ENCODE results near the gene PCGF1.

DNA sequence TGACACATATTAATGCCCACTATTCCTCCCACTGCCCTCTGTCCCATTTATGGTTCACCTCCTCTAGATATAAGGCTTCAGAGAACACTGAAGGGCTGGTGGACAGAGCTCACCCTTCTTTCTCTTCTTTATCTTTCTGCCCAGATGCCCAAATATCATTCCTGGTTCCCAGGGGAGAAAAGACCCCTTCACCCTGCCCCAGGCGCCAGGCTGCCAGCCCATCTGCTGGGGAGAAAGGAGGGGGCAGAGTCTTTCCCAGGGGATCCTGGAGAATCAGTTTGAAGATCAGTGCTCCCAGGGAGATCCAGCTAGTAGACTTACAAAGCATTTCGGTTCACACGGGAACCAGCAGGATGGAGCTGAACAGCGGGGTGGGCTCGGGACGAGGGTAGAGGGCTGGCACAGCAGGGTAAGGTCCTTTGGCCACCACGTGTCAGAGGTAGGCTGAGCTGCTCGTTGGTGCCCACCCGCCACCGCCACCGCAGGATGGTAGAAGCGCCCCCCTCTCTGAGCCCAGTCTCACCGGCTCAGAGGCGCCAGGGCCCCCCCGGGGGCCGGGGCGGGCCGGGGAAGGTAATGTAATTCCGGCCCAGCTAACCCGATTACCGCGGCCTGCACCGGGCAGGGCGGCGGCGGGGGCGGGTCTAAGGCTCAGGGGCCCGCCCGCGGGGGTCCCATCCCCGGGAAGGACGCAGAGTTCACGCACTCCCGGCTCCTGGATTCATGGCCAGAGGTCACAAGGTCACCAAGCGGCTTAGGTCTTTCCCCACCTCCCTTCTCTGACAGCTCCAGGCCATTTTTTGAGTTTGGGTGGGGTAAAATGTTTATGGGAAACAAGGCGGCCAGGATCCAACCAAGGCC, 5.5 kb upstream of the PCGF1 start:
- TF ChIP-seq, protein P1, sequence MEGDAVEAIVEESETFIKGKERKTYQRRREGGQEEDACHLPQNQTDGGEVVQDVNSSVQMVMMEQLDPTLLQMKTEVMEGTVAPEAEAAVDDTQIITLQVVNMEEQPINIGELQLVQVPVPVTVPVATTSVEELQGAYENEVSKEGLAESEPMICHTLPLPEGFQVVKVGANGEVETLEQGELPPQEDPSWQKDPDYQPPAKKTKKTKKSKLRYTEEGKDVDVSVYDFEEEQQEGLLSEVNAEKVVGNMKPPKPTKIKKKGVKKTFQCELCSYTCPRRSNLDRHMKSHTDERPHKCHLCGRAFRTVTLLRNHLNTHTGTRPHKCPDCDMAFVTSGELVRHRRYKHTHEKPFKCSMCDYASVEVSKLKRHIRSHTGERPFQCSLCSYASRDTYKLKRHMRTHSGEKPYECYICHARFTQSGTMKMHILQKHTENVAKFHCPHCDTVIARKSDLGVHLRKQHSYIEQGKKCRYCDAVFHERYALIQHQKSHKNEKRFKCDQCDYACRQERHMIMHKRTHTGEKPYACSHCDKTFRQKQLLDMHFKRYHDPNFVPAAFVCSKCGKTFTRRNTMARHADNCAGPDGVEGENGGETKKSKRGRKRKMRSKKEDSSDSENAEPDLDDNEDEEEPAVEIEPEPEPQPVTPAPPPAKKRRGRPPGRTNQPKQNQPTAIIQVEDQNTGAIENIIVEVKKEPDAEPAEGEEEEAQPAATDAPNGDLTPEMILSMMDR (IDR thresholded peaks at IDR 0.05 in 2 of 3, conservative IDR thresholded peaks at IDR 0.05 in 1 of 3; ENCODE audit: borderline replicate concordance in 1 of 3, insufficient read depth in 1 of 3, low read depth in 2 of 3, low read length in 2 of 3), result no peak
- TF ChIP-seq POLR2AphosphoS5 (IDR thresholded peaks at IDR 0.05; ENCODE audit: low read depth, low read length) (no peak), YY1 (IDR thresholded peaks at IDR 0.05; ENCODE audit: extremely low read depth, insufficient replicate concordance, low read depth, low read length) (no peak), ZFX (IDR thresholded peaks at IDR 0.05) (no peak), SIN3A (IDR thresholded peaks at IDR 0.05; ENCODE audit: low read depth) (no peak), CEBPB (IDR thresholded peaks at IDR 0.05; ENCODE audit: low read depth) (no peak), EZH2phosphoT487 (IDR thresholded peaks at IDR 0.05; ENCODE audit: borderline replicate concordance) (no peak), POLR2A (IDR thresholded peaks at IDR 0.05; ENCODE audit: borderline replicate concordance, extremely low read depth, insufficient read depth, insufficient read length) (no peak), EZH2 (IDR thresholded peaks at IDR 0.05) (no peak)
- TF ChIP-seq, protein P2, sequence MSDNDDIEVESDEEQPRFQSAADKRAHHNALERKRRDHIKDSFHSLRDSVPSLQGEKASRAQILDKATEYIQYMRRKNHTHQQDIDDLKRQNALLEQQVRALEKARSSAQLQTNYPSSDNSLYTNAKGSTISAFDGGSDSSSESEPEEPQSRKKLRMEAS (IDR thresholded peaks at IDR 0.05), result no peak
